Measurements from ENCODE around the gene MRTFB.

GRCh38 chr16:14168146-14168545 lies 97.0 kb downstream of the MRTFB start:
- no peak for TF ChIP-seq CTCF (conservative IDR thresholded peaks at IDR 0.05; ENCODE audit: low read depth, low read length)
- no peak for TF ChIP-seq EZH2 (IDR thresholded peaks at IDR 0.05; ENCODE audit: borderline replicate concordance, low read depth, low read length, poor library complexity, severe bottlenecking)
